ENCODE results near the gene SHISAL1.

GRCh38 chr22:44249376-44250147 is 63.2 kb downstream of the SHISAL1 start:
- TF ChIP-seq EP300 (IDR thresholded peaks at IDR 0.05) (no peak), POLR2A (IDR thresholded peaks at IDR 0.05) (no peak)
- TF ChIP-seq, protein P1, sequence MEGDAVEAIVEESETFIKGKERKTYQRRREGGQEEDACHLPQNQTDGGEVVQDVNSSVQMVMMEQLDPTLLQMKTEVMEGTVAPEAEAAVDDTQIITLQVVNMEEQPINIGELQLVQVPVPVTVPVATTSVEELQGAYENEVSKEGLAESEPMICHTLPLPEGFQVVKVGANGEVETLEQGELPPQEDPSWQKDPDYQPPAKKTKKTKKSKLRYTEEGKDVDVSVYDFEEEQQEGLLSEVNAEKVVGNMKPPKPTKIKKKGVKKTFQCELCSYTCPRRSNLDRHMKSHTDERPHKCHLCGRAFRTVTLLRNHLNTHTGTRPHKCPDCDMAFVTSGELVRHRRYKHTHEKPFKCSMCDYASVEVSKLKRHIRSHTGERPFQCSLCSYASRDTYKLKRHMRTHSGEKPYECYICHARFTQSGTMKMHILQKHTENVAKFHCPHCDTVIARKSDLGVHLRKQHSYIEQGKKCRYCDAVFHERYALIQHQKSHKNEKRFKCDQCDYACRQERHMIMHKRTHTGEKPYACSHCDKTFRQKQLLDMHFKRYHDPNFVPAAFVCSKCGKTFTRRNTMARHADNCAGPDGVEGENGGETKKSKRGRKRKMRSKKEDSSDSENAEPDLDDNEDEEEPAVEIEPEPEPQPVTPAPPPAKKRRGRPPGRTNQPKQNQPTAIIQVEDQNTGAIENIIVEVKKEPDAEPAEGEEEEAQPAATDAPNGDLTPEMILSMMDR (IDR thresholded peaks at IDR 0.05), result no peak

Measured in ovary (tissue), 3 donors.